Measurements from ENCODE around the gene PSMD9. TPM values are rescaled to one million over a fixed set of nuclear protein-coding genes. Genes with fewer than 3 reads are reported as not detected.

PSMD9 gene
- total RNA-seq, 1 experiment from 2014 or later: 61.6 TPM

DNA sequence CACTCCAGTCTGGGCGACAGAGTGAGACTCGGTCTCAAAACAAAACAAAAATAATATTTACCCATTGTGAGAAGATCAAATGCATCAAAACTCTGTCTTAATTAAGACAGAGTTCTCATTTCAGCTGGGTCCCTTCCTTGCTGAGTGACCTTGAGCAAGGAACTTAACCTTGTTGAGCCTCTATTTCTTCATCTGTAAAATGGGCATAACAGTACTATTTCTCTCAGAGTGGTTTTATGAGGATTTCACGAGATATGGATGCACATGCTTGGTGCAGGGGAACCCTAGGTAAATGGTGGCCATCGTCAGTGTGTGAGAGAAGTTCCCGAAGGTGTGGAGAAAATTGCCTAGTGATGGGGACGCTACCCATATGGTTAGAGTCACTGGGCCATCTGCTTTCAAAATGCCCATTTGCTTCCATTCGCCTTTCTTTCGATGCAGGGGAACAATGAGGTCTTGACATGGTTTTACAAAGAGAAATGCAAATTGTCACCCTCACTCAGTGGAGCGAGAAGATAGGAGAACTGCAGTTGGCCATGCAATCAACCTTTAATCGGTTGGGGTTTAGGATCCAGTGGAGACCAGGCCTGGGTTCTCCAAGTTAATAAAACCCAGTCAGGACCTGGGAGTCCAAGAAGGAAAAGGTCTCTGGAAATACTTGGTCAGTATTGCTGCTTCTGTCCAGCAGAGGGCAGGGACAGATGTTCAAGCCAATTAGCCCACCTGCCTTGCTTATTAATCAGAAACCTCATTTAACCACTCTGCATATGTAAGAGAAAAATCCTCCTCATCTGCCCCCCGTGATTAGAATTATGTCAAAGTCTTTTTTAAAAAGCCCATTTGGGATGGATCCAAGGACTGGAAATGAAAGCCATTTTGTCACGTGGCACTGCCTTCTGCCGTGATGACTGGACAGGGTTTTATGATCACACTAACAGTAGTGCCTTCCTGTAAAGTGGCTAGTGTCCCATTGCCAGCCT lies 67.0 kb downstream of the PSMD9 start:
- DNase-seq (ENCODE audit: low read depth): no peak

- DNase-seq (ENCODE audit: low read depth): no peak
Observed at GRCh38 chr12:121957861-121958515, 69.4 kb downstream of the PSMD9 start.

DNA sequence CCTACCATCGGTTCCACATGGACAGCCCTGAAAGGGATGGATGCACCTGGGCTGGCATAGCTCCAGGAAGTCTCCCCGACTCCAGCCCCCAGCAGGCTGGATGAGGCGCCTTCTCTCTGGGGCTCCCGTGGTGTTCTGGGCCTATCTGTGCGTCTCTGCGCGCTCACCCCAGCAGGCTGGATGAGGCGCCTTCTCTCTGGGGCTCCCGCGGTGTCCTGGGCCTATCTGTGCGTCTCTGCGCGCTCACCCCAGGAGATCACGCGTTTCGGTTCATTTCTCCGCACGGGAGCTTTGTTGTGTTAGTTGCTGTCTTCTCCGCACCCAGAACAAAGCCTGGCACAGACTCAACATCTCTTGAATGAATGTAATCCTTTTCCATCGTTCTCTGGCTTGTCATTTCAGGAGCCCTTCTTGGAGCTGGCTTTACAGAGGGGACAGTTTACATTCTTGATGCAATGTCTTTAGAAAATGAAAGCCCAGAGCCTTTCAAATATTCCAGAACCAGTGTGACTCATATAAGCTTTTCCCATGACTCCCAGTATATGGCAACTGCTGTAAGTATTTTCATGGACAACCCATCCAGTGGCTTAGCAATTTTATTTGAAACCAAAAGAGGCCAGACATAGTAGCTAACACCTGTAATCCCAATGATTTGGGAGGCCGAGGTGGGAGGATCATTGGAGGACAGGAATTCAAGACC lies 70.1 kb downstream of the PSMD9 start:
- DNase-seq (ENCODE audit: low read depth): no peak

- DNase-seq (ENCODE audit: low read depth): no peak
Observed at GRCh38 chr12:121960541-121960940, 72.0 kb downstream of the PSMD9 start.

GRCh38 chr12:121961195-121961879 lies 72.7 kb downstream of the PSMD9 start:
- no peak for DNase-seq (ENCODE audit: low read depth)

DNA sequence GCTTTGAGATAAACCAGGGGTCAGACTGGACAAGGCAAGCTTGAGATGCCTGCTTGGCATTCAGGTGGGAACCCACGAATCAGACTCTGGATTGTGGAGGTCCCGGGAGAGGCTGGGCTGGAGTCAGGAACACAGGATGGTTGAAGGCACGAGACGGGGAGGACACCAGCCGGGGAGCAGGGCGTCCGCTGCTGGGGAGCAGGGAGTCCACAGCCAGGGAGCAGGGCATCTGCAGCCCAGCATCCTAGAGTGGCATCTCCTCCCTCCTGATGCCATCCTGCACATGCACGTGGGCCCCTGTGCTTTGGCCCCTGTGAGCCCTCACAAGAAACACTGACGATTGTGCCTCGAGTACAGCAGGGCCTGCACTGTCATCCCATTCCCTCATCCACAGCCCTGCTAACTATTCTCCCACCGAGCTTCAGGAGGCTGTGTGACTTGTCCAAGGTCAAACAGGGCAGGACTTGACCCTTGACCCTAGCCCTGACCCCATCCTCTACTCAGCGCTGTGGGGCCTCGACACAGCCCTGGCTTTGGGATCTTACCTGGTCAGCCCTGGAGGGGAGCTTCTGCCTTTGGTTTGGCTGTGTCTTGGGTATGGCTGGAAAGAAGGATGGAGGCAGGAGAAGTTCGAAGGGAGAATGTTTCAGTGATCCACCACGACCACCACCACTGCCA lies 74.9 kb downstream of the PSMD9 start:
- no peak for DNase-seq (ENCODE audit: low read depth)

GRCh38 chr12:121964813-121965643 lies 76.4 kb downstream of the PSMD9 start:
- peak; percentile 64 for DNase-seq (ENCODE audit: low read depth)

DNA sequence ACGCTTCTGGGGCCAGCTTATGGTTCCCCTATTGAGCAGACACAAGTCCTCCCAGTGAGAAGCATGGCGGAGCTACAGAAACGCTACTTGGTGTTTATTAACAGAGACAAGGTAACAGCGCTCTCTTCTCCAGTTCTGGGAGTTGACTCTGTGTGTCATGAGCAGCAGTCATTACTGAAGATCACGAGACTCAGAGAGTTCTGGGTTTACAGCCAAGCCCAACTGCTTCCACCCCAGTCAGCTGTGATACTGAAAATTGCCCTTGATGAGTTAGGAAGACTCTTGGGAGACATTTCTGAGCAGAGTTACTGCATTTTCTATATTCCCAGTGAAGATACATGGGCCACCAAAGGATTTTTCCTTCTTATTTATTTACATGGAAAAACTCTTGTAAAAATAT lies 78.4 kb downstream of the PSMD9 start:
- no peak for DNase-seq (ENCODE audit: low read depth)

Other genes starting within 250 kb of the PSMD9 start
- 0.80 TPM in 1 of 2 replicates, not detected in the other for gene MORN3, start 219.1 kb upstream of the PSMD9 start, total RNA-seq (2014; rRNA removed; shearing (Covaris generic))
- 2.3 and 3.9 TPM in 2 replicates for gene TMEM120B, start 176.0 kb upstream of the PSMD9 start, total RNA-seq (2014; rRNA removed; shearing (Covaris generic))
- gene RHOF, start 95.1 kb upstream of the PSMD9 start, total RNA-seq (2014; rRNA removed; shearing (Covaris generic)): 16.1 and 19.1 TPM in 2 replicates
- 2.3 and 2.6 TPM in 2 replicates for gene SETD1B, start 84.8 kb upstream of the PSMD9 start, total RNA-seq (2014; rRNA removed; shearing (Covaris generic))
- not detected in 2 replicates for gene HPD, start 29.9 kb upstream of the PSMD9 start, total RNA-seq (2014; rRNA removed; shearing (Covaris generic))
- 3.0 and 4.2 TPM in 2 replicates for gene CFAP251, start 29.8 kb downstream of the PSMD9 start, total RNA-seq (2014; rRNA removed; shearing (Covaris generic))
- 7.1 and 9.4 TPM in 2 replicates for gene BCL7A, start 133.1 kb downstream of the PSMD9 start, total RNA-seq (2014; rRNA removed; shearing (Covaris generic))
- 3.4 and 7.1 TPM in 2 replicates for gene MLXIP, start 190.0 kb downstream of the PSMD9 start, total RNA-seq (2014; rRNA removed; shearing (Covaris generic))